Measurements from ENCODE around the gene MORN5.

DNA sequence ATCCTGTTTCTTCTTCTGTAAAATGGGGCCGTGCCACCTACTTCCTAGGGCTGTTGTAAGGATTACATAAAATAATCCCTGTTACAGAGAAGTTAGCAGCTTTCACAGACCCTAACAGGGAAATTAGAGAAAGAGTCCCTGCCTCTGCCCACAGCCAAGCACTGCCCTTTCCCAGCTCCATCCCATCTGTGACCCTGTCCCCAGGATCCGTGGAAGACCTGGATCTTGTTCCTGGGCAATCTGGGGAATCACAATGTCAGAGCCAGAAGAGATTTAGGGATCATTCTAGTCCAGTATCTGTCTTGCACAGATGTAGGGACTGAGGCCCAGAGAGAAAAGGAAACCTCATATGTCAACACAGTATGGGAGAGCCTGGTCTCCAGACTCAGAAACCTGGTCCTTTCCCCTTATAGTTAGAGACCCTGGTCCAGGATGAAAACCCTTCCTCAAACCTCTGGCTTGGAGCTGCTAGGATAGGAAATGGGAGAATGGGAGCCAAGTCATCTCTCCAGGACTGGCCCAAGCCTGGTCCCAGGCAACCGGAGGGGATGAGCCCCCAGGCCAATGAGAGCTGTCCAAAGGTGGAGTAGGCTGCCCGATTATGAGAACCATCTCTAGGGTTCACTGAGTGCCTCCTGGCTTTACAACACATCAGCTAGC is 56.6 kb downstream of the MORN5 start:
- no peak for TF ChIP-seq FOXA1 (IDR thresholded peaks at IDR 0.05)
- TF ChIP-seq, protein P1, sequence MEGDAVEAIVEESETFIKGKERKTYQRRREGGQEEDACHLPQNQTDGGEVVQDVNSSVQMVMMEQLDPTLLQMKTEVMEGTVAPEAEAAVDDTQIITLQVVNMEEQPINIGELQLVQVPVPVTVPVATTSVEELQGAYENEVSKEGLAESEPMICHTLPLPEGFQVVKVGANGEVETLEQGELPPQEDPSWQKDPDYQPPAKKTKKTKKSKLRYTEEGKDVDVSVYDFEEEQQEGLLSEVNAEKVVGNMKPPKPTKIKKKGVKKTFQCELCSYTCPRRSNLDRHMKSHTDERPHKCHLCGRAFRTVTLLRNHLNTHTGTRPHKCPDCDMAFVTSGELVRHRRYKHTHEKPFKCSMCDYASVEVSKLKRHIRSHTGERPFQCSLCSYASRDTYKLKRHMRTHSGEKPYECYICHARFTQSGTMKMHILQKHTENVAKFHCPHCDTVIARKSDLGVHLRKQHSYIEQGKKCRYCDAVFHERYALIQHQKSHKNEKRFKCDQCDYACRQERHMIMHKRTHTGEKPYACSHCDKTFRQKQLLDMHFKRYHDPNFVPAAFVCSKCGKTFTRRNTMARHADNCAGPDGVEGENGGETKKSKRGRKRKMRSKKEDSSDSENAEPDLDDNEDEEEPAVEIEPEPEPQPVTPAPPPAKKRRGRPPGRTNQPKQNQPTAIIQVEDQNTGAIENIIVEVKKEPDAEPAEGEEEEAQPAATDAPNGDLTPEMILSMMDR (IDR thresholded peaks at IDR 0.05; ENCODE audit: low read depth, low read length, missing input control) = no peak
- TF ChIP-seq, protein P2, sequence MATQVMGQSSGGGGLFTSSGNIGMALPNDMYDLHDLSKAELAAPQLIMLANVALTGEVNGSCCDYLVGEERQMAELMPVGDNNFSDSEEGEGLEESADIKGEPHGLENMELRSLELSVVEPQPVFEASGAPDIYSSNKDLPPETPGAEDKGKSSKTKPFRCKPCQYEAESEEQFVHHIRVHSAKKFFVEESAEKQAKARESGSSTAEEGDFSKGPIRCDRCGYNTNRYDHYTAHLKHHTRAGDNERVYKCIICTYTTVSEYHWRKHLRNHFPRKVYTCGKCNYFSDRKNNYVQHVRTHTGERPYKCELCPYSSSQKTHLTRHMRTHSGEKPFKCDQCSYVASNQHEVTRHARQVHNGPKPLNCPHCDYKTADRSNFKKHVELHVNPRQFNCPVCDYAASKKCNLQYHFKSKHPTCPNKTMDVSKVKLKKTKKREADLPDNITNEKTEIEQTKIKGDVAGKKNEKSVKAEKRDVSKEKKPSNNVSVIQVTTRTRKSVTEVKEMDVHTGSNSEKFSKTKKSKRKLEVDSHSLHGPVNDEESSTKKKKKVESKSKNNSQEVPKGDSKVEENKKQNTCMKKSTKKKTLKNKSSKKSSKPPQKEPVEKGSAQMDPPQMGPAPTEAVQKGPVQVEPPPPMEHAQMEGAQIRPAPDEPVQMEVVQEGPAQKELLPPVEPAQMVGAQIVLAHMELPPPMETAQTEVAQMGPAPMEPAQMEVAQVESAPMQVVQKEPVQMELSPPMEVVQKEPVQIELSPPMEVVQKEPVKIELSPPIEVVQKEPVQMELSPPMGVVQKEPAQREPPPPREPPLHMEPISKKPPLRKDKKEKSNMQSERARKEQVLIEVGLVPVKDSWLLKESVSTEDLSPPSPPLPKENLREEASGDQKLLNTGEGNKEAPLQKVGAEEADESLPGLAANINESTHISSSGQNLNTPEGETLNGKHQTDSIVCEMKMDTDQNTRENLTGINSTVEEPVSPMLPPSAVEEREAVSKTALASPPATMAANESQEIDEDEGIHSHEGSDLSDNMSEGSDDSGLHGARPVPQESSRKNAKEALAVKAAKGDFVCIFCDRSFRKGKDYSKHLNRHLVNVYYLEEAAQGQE (IDR thresholded peaks at IDR 0.05) = no peak
- no peak for TF ChIP-seq EGR1 (IDR thresholded peaks at IDR 0.05; ENCODE audit: low read depth in 2 of 2)
- TF ChIP-seq, protein P3, sequence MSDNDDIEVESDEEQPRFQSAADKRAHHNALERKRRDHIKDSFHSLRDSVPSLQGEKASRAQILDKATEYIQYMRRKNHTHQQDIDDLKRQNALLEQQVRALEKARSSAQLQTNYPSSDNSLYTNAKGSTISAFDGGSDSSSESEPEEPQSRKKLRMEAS (IDR thresholded peaks at IDR 0.05) = no peak
- no peak for TF ChIP-seq JUND (IDR thresholded peaks at IDR 0.05)

Data from liver (tissue), 3 donors.